OCI-LY3 (cell line): ENCODE data around the gene GTPBP10.

Source experiments
- H2AFZ ChIP-seq: fragments of 200-600, 300-600 bp; shearing (Covaris generic); 2 replicates; pipeline ENCODE4 v1.6.0; 2014; ENCODE audit warnings: antibody characterized with exemption, low read depth, low read length
- H3K27ac ChIP-seq: fragments of 200-600, 300-600 bp; sonication (generic); 2 replicates; pipeline ENCODE4 v1.5.1; 2014; ENCODE audit warnings: mild to moderate bottlenecking, low read length, moderate library complexity, mixed read lengths
- H3K27me3 ChIP-seq: fragments of 200-600, 300-600 bp; sonication (generic); 2 replicates; pipeline ENCODE4 v1.6.1; 2014; ENCODE audit warnings: low read depth, low read length, mixed read lengths
- H3K36me3 ChIP-seq: fragments of 200-600, 300-600 bp; sonication (generic); replicated peaks from 2 replicates; pipeline ENCODE3; 2014; ENCODE audit warnings: low read depth, low read length, mixed read lengths
- H3K4me1 ChIP-seq: fragments of 300-600, 200-600 bp; sonication (generic); 2 replicates; pipeline ENCODE4 v1.6.1; 2014; ENCODE audit warnings: low read length, mixed read lengths
- H3K4me2 ChIP-seq: fragments of 200-600, 300-600 bp; sonication (generic); 2 replicates; pipeline ENCODE4 v1.6.1; 2014; ENCODE audit warnings: low read length, mixed read lengths
- H3K4me3 ChIP-seq: fragments of 300-600, 200-600 bp; sonication (generic); 2 replicates; pipeline ENCODE4 v1.5.1; 2014; ENCODE audit warnings: antibody characterized with exemption, mild to moderate bottlenecking, low read length, moderate library complexity
- H3K79me2 ChIP-seq: fragments of 300-600, 200-600 bp; shearing (Covaris generic); 2 replicates; pipeline ENCODE4 v1.6.1; 2014; ENCODE audit warnings: mild to moderate bottlenecking, low read length, mixed read lengths
- H3K9ac ChIP-seq: fragments of 300-600, 200-600 bp; shearing (Covaris generic); 2 replicates; pipeline ENCODE4 v1.6.0; 2014; ENCODE audit warnings: mild to moderate bottlenecking, low read length, moderate library complexity
- H3K9me3 ChIP-seq: fragments of 200-600, 300-600 bp; shearing (Covaris generic); 2 replicates; pipeline ENCODE4 v1.6.1; 2014; ENCODE audit warnings: low read length, mixed read lengths; ENCODE audit not compliant: insufficient read depth
- H4K20me1 ChIP-seq: fragments of 200-600, 300-600 bp; sonication (generic); 2 replicates; pipeline ENCODE4 v1.6.1; 2016; ENCODE audit warnings: low read length, mixed read lengths; ENCODE audit not compliant: insufficient read depth
- EZH2phosphoT487 ChIP-seq: fragments of 200-600 bp; shearing (Covaris generic); IDR thresholded peaks from 2 replicates; pipeline ENCODE4 v1.6.1; 2018; ENCODE audit warnings: antibody characterized with exemption, mixed run types, low read depth
- TF ChIP-seq, protein P1 (sequence below): fragments of 200-600, 300-600 bp; sonication (generic); IDR thresholded peaks from 2 replicates; pipeline ENCODE4 v1.5.1; 2014; ENCODE audit warnings: antibody characterized with exemption, low read length, low read depth

Gene GTPBP10

DNA sequence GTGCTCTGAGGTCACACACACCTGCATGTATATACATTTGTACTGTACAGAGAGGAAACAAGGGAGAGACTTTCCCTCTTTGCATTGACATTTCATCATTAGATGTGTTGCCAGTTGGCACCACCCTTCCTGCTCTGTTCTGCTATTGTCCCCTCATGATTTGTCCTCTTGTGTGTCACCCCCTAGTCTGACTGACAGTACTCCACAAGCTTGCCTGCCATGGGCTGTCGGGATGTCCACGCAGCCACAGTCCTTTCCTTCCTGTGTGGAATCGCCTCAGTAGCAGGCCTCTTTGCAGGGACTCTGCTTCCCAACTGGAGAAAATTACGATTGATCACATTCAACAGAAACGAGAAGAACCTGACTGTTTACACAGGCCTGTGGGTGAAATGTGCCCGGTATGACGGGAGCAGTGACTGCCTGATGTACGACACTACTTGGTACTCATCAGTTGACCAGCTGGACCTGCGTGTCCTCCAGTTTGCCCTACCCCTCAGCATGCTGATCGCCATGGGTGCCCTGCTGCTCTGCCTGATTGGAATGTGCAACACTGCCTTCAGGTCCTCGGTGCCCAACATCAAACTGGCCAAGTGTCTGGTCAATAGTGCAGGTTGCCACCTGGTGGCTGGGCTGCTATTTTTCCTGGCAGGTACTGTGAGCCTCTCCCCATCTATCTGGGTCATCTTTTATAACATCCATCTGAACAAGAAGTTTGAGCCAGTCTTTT lies 66.1 kb downstream of the GTPBP10 start:
- Histone ChIP-seq H3K27me3 (no peaks in the 10 kb centered on the region), H3K79me2 (no peaks in the 10 kb centered on the region), H2AFZ (no peak overlapping the region), H3K36me3 (no peaks in the 10 kb centered on the region), H3K4me3 (no peak overlapping the region), H3K4me1 (no peaks in the 10 kb centered on the region), H3K9ac (no peak overlapping the region), H4K20me1 (no peaks in the 10 kb centered on the region), H3K9me3 (no peaks in the 10 kb centered on the region), H3K27ac (no peak overlapping the region), H3K4me2 (no peak overlapping the region)
- TF ChIP-seq, protein P1, sequence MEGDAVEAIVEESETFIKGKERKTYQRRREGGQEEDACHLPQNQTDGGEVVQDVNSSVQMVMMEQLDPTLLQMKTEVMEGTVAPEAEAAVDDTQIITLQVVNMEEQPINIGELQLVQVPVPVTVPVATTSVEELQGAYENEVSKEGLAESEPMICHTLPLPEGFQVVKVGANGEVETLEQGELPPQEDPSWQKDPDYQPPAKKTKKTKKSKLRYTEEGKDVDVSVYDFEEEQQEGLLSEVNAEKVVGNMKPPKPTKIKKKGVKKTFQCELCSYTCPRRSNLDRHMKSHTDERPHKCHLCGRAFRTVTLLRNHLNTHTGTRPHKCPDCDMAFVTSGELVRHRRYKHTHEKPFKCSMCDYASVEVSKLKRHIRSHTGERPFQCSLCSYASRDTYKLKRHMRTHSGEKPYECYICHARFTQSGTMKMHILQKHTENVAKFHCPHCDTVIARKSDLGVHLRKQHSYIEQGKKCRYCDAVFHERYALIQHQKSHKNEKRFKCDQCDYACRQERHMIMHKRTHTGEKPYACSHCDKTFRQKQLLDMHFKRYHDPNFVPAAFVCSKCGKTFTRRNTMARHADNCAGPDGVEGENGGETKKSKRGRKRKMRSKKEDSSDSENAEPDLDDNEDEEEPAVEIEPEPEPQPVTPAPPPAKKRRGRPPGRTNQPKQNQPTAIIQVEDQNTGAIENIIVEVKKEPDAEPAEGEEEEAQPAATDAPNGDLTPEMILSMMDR: peak; percentile 40
- no peak for TF ChIP-seq EZH2phosphoT487

DNA sequence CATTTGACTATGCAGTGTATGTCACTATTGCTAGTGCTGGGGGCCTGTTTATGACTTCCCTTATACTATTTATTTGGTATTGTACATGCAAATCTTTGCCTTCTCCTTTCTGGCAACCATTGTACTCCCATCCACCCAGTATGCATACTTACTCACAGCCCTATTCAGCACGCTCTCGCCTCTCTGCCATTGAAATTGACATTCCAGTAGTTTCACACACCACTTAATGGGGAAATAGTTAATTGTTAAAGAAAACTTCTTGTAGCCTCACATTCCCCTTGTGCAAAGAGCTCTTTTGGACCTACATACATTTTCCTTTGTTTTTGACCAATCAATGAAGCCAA lies 66.6 kb downstream of the GTPBP10 start:
- no peak overlapping the region for H3K27ac ChIP-seq
- H3K36me3 ChIP-seq: no peaks in the 10 kb centered on the region
- no peak overlapping the region for H3K9ac ChIP-seq
- H3K4me3 ChIP-seq: no peak overlapping the region
- H3K79me2 ChIP-seq: no peaks in the 10 kb centered on the region
- H4K20me1 ChIP-seq: no peaks in the 10 kb centered on the region
- H3K27me3 ChIP-seq: no peaks in the 10 kb centered on the region
- no peaks in the 10 kb centered on the region for H3K4me1 ChIP-seq
- TF ChIP-seq, protein P1: no peak
- no peak for TF ChIP-seq EZH2phosphoT487
- H3K9me3 ChIP-seq: no peaks in the 10 kb centered on the region
- no peak overlapping the region for H2AFZ ChIP-seq
- H3K4me2 ChIP-seq: no peak overlapping the region

DNA sequence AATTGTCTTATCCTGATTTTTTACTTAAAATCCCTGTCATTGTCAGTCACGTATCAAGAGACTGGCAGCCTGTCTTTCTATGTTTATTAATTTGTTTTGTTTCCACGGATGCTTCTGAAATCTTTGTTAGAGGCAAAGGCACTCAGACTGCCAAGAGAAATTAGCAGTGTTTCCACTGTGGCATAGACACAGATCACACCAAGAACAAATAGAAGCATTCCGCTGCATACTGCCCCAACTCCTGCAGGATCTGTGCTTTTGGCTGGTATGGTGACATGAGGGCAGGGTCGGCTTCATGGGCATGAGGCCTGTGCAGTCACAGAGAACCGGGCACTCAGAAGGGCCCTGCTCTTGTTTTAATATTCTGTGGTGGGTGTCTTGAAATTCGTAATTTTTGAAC lies 75.1 kb downstream of the GTPBP10 start:
- no peak overlapping the region for H3K4me3 ChIP-seq
- H3K27me3 ChIP-seq: no peaks in the 10 kb centered on the region
- no peak overlapping the region for H3K4me2 ChIP-seq
- no peaks in the 10 kb centered on the region for H3K9me3 ChIP-seq
- no peak for TF ChIP-seq EZH2phosphoT487
- TF ChIP-seq, protein P1: no peak
- no peaks in the 10 kb centered on the region for H3K36me3 ChIP-seq
- H3K9ac ChIP-seq: no peak overlapping the region
- no peaks in the 10 kb centered on the region for H3K79me2 ChIP-seq
- H2AFZ ChIP-seq: no peak overlapping the region
- H4K20me1 ChIP-seq: no peaks in the 10 kb centered on the region
- no peaks in the 10 kb centered on the region for H3K4me1 ChIP-seq
- no peak overlapping the region for H3K27ac ChIP-seq

DNA sequence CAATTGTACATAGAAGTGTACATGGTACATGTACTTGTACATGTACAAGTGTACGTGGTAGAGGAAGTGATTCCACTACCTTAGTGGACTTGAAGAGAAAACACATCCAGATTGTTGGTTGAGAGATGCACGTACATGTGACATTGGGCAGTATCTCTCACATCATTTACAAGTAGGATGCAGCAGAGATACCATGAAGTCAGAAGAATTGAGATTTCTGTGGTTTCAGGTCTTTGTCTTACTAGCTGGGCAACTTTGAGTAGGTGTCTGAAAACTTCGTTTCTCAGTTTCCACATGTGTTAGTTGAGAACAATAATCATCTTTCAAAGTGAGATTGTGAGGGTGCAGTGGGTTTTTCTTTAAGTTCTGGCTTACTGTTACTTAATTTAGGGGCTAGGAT lies 78.2 kb downstream of the GTPBP10 start:
- no peaks in the 10 kb centered on the region for H4K20me1 ChIP-seq
- H3K4me1 ChIP-seq: no peaks in the 10 kb centered on the region
- H3K36me3 ChIP-seq: no peaks in the 10 kb centered on the region
- no peak overlapping the region for H3K27ac ChIP-seq
- H3K79me2 ChIP-seq: no peaks in the 10 kb centered on the region
- H3K4me2 ChIP-seq: no peak overlapping the region
- no peak overlapping the region for H2AFZ ChIP-seq
- H3K9ac ChIP-seq: no peak overlapping the region
- no peaks in the 10 kb centered on the region for H3K9me3 ChIP-seq
- H3K4me3 ChIP-seq: no peak overlapping the region
- TF ChIP-seq, protein P1: no peak
- TF ChIP-seq EZH2phosphoT487: no peak
- H3K27me3 ChIP-seq: no peaks in the 10 kb centered on the region
